Stimulated activated CD4-positive, alpha-beta T cell treated with anti-CD3 and anti-CD28 coated beads, Interleukin-12 subunit alpha, Interleukin-12 subunit beta, amount 100 ng/mL, for 4 hours (primary cell): Measurements from ENCODE around the gene THOC2.
"Not testable (repeated sequence)": the region's sequence is repeated elsewhere in the genome, so short reads cannot be mapped to it uniquely, and the experiment has no call there.

Experiments used
- DNase-seq: peaks from one replicate; pipeline ENCODE4 v3.0.0-alpha.2; 2020

The THOC2 gene

DNA sequence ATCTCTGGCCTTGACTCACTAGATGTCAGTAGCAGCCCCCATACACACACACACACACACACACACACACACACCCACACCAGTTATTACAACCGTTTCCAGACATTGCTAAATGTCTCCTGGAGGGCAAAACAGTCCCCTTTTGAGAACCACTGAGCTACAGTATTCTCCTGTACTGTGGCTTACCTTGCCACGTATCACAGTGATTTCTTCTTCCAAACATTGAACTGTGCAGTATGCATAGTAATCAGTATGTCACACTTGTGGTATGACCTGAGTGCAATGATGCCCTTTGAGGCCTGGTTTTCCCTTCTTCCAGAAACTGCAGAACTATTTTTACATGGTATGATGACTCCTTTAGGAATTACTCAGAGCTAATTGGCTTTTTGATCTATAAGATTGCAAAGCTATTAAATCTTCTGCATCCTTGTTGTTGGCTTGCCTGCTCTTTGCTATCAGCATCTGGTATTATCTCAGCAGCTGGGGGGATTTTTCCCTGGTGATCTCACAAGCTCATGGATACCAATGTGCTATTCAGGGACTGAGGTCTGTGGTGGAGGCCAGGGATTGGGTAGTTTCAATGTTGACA is 3.6 kb upstream of the THOC2 start:
- no peak for DNase-seq

DNA sequence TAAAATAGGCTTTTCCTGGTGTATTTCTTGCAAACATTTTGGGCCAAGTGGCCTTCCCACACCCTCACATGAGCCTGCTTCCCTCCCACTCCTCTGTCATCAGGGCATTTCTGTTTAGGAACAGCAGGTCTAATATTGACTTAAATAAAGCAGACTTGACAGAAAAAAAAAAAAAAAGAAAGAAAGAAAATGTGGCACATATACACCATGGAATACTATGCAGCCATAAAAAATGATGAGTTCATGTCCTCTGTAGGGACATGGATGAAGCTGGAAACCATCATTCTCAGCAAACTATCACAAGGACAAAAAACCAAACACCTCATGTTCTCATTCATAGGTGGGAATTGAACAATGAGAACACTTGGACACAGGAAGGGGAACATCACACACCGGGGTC is 2.3 kb upstream of the THOC2 start:
- not testable (repeated sequence) for DNase-seq

DNA sequence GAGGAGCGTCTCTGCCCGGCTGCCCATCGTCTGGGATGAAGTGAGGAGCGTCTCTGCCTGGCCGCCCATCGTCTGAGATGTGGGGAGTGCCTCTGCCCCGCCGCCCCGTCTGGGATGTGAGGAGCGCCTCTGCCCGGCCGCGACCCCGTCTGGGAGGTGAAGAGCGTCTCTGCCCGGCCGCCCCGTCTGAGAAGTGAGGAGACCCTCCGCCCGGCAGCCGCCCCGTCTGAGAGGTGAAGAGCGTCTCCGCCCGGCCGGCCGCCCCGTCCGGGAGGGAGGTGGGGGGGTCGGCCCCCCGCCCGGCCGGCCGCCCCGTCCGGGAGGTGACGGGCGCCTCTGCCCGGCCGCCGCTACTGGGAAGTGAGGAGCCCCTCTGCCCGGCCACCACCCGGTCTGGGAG is 1.2 kb upstream of the THOC2 start:
- DNase-seq = not testable (repeated sequence)

DNA sequence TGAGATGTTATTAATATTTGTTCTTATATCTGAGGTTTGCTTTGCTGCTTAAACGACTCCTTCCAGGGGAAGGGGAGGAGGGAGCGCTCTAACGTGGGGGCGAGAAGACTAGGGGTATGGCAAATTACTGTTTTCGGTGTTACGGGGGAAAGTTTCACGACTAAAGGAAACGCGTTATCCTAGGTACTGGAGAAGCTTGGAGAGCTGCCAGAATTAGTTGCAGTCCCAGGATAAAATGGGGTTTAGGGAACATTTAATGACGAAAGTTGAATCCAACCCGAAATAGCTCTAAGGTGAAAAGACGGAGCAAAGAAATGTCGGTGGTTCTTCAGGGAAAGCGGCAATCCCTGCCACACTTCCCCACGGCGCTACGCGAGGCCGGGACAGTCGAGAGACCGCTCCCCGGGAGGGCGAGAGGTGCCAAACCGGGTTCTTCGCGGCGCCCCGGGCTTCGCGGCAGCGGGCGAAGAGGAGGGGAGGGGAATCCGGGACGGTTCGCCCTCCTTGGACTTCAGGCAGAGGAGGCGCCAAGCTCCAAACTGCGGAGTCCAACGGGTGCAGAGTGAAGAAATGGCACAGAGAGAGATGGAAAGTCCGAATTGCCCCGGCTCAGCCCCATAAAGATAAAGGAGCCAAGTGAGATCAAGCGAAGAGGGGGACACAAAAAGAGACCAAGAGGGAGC is 724 bp downstream of the THOC2 start:
- no peak for DNase-seq

DNA sequence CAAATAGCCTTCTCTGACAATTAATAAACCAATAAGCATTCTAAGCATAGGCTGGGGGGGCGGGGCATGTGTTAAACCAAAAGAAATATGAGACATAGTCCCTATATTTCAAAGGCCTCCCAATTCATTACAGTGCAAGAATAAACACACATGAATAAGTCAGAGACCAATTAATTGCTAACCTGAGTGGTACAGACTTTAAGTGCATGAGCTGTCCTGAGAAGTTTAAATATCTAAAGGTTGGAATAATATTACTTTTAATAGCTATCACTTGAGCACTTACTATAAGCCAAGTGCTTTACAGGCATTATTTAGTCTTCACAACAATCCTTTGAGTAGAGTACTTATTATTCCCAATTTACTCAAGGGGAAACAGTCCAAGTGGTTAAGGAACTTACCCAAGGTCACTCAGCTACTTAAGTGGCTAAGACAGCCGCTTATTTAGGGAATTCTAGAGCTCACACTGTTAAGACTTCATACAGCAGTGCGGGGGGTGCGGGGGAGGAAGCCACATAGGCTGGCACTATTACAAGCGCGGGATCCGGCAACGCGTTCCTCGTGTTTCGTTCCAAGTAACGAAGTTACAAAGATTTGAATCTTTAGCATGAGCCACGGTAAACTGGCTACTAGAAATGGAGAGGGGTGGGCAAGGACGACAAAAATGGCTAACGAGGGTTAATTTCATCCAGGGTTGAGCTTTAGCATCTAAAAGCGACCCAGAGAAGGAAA is 1.4 kb downstream of the THOC2 start:
- peak; percentile 12 for DNase-seq

DNA sequence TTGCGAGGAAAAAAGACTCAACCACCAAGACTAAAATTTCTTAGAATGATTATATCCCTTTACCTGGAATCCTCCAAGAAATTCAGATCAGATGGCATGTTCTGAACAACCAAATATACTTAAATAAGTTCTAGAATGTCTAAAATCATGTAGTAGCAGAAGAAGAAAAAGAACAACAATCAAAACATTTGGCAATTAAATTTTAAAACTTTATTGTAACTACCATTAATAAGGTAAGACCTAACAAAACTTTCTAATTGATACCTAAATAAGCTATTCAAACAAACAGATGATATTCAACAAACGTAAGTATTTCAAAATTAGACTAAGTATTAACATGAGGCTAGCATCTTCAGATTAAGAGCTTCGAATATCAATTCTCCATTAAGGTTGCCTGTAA is 4.3 kb downstream of the THOC2 start:
- no peak for DNase-seq

DNA sequence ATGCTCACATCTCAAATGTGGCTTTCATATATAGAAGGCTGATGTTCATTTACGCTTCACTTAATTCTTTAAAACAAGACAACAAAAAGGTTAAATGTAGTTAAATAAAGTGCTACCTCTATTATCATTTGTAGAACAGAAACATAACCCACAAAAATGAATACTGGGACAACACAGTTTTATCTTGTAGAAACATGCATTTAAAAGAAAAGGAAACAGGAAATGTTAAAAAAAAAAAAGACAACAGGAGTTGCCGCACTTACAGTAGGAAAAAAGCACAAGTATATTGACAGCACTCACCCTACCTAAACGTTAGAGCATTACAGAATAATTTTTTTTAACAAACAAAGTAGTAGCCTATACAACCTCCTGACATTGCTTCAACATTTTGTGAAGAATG is 4.8 kb downstream of the THOC2 start:
- DNase-seq = no peak

DNA sequence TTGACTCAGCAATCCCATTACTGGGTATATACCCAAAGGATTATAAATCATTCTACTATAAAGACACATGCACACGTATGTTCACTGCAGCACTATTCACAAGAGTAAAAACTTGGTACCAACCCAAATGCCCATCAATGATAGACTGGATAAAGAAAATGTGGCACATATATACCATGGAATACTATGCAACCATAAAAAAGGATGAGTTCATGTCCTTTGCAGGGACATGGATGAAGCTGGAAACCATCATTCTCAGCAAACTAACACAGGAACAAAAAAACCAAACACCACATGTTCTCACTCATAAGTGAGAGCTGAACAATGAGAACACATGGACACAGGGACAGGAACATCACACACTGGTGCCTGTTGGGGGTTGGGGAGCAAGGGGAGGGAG is 10.7 kb downstream of the THOC2 start:
- not testable (repeated sequence) for DNase-seq

DNA sequence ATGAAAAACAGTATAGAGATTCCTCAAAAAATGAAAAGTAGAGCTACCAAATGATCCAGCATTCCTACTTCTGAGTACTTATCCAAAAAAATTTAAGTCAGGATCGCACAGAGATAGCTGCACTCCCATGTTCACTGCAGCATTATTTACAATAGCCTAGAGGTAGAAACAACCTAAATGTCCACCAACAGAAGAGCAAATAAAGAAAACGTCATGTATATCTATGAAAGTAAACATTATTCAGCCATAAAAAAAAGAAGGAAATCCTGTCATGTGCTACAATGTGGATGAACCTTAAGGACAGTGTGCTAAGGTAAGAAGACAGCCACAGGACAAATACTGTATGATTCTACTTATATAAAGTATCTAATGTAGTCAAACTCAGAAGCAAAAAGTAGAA is 12.4 kb downstream of the THOC2 start:
- no peak for DNase-seq

DNA sequence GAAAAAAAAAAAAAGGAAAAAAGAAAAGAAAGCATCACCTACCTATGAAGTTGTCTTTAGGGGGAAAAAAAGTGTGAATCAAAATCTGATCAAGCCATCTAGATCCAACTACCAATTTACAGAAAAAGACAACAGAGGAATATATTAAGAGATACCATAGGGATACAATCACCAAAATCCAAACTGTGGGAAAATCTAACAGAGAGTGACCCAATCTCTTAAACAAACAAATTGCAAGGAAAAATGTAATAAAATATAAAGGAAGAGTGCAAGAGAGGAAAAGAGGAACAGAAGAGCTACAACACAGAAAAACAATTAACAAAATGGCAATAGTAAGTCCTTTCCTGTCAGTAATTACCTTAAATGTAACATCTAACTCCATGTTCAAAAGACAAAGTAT is 19.0 kb downstream of the THOC2 start:
- no peak for DNase-seq

DNA sequence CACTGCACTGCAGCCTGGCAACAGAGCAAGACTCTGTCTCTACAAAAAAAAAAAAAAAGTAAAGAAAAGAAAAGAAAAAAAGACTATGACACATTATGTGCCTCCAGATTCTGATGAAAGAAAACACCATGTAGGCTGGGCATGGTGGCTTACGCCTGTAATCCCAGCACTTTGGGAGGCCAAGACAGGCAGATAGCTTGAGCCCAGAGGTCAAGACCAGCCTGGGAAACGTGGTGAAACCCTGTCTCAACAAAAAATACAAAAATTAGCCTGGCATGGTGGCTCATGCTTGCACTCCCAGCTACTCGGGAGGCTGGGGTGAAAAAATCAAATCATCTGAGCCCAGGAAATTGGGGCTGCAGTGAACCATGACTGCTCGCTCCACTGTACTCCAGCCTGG is 19.4 kb downstream of the THOC2 start:
- no peak for DNase-seq

DNA sequence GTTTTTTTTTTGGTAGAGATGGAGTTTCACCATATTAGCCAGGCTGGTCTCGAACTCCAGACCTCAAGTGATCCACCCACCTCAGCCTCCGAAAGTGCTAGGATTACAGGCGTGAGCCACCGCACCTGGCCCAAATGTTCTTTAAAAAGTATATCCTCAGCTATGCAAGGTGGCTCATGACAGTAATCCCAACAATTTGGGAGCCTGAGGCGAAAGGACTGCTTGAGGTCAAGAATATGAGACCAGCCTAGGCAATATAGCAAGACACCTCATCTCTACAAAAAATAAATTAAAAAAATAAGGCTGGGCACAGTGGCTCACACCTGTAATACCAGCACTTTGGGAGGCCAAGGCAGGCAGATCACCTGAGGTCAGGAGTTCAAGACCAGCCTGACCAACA is 21.7 kb downstream of the THOC2 start:
- not testable (repeated sequence) for DNase-seq

DNA sequence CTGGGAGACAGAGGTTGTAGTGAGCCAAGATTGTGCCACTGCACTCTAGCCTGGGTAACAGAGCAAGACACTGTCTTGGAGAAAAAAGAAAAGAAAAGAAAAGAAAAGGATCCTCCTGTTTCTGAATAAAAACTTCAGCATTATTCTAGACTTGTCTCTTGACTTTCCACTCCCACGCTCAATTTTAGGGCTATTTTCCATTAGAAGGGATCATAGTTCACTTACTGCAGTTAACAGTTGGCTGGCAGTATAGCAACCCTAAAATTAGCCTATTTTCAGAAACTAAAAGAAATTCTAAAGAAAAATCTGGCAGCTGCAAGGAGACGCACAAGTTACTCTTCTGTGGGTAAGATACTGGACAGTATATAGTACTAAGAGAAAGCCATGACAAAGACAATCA is 28.1 kb downstream of the THOC2 start:
- DNase-seq = no peak

DNA sequence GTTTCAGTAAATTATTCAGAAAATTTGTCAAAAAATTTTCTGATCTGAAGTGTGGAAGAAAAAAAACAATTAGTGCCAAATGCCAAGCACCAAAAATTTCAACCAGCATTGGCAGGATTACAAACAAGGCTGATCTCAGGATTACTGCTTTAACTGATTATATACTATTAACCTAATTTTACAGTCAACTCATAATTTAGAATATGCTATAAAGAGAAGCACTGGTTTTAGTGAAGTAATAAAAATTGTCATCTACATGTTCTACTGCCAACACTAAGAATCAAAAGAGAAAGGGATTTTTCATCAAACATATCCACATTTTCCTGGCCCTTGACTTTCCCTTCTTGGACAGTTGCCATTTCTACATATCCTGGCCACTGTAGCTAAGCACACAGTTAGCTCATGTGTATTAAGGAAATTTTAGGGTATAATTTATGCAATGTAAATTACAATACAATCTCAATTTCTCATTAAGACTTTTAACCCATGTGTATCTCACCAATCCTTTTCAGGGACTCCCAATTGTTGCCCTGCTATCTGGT is 33.8 kb downstream of the THOC2 start:
- DNase-seq = no peak

DNA sequence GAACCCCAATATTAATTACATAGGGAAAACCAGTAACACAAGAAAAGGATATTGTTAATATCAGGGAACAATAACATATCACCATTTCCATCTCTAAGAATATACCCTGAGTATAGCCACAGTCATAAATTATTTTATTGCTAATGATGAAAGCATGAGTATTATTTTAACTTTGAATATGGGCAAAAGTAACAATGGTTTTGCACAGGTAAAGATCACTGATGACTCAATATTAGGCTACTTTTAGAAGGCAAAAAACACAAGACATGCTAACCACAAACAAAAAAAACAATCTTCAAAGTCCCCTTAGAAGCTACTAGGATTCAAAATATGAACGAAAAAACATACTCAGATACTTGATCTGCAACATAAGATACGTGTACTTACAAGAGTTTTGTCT is 36.5 kb downstream of the THOC2 start:
- no peak for DNase-seq

DNA sequence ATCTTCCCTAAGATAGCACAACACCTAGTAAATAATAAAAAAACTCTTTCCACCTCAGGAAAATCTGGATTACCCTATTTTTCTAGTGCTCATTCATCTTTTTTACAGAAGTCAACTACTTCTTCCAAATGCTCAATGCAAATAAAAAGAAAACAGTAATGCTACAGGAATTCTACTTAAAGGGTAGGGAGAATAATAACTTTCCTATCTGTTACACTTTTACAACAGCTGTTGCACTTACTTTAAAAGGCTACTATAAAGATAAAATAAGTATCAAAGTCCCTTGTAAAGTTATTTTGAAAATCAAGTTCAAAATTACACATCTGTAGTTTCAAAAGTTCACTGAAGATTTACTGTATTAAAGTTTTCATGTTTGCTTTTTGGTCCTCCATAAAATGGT is 37.6 kb downstream of the THOC2 start:
- DNase-seq = no peak

DNA sequence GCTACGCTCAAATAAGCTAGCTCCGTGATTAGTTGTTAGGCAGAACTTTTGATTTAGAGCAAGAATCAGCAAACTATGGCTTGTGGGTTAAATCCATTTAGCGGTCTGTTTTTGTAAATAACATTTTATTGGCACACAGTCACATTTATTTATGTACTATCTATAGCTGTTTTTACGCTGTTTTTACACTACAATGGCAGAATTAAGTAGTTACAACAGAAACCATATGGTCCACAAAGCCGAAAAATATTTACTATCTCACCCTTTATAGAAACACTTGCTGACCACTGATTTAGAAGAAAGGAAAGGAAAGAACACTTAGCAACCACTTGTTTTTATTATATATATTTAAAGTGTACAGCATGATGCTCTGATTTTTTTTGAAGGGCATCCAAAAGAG is 41.1 kb downstream of the THOC2 start:
- DNase-seq = no peak

DNA sequence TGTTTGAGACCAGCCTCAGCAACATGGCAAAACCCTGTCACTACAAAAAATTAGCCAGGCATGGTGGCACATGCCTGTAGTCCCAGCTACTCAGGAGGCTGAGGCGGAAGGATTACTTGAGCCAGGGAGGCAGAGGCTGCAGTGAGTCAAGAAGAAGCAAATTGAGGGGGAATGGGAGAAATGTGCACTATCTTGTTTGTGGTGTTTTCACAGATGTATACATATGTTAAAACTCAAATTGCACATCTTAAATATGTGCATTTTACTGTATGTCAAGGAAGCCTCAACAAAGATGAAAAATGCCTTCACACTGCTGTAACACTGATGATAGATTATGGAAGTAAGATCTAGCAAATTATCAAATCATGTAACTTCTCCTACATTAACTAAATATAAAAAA is 44.3 kb downstream of the THOC2 start:
- DNase-seq = no peak

DNA sequence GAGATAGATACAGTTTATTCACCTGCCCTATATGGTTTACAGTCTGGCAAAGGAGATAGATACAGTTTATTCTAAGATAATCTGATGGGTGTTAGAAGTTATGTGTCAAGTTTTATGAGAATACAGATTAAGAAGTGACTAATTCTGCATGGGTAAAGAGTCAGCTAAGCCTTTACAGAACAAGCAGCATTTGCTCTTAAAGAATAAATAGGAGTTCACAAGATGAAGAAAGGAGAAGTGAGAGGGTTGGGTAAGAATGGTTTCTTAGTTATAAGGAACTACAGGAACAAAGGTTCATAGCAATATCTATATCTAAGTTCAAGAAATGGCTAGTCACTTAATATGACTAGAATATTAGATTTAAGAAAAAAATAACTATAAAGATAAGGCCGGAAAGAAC is 47.6 kb downstream of the THOC2 start:
- no peak for DNase-seq

DNA sequence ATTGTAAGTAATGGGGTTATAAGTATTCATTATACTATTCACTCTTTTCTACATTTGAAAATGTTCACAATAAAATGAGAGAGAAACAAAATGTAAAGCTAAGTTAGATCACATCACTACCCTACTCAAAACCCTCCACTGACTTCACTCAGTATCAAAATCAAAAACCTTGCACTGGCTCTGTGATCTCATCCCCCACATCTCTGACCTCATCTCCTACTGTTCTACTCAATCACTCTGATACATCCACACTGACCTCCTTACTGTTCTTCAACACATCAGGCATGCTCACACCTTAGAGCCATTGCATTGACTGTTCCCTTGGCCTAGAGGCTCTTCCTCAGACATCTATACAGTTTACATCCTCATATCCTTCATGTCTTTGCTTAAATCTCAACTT is 50.7 kb downstream of the THOC2 start:
- DNase-seq = no peak

DNA sequence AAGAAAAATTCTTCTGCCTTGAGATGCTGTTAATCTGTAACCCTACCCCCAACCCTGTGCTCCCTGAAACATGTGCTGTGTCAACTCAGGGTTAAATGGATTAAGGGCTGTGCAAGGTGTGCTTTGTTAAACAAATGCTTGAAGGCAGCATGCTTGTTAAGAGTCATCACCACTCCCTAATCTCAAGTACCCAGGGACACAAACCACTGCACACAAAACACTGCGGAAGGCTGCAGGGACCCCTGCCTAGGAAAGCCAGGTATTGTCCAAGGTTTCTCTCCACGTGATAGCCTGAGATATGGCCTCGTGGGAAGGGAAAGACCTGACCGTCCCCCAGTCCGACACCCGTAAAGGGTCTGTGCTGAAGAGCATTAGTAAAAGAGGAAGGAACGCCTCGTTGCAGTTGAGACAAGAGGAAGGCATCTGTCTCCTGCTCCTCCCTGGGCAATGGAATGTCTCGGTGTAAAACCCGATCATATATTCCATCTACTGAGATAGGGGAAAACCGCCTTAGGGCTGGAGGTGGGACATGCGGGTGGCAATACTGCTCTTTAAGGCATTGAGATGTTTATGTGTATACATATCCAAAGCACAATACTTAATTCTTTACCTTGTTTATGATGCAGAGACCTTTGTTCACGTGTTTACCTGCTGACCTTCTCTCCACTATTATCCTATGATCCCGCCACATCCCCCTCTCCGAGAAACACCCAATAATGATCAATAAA is 53.0 kb downstream of the THOC2 start:
- not testable (repeated sequence) for DNase-seq

DNA sequence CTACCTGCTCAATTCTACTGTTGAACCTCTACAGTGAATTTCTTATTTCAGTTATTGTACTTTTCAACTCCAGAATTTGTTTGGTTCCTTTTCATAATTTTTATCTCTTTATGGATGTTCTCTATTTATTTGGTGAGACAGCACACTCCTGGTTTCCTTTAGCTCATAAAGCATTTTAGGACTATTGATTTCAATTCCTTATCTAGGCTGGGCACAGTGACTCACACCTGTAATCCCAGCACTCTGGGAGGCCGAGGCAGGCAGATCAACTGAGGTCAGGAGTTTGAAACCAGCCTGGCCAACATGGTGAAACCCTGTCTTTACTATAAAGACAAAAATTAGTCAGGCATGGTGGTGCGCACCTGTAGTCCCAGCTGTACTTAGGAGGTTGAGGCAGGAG is 57.7 kb downstream of the THOC2 start:
- no peak for DNase-seq

DNA sequence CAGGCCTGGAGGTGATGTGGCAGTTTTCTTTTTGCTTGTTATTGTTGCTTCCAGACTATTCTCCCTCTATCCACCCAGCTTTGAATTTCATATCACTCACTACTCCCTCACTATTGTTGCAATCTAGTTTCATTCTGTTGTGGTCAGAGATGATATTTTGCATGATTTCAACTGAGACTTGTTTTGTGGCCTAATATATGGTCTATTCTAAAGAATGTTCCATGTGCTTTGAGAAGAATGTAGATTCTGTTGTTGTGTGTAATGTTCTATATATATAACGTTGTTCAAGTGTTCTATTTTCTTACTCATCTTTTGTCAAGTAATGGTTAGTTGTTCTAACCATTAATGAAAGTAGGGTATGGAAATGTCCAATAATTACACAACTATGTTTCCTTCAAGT is 59.0 kb downstream of the THOC2 start:
- no peak for DNase-seq

DNA sequence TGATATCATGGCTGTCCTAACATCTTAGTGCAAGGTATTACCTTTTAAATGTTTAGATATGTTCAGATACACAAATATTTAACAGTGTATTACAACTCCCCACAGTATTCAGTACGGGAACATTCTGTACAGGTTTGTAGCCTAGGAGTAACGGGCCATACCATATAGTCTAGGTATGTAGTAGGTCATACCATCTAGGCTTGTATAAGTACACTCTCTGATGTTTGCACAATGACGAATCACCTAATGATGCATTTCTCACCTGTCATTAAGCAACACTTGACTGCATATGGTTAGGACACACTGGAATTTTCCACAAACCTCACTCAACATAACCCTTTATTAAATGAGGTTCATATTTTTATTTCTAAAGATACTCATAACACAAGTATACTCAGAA is 67.7 kb downstream of the THOC2 start:
- DNase-seq = no peak
